Fibroblast of skin of left biceps (primary cell): Measurements from ENCODE around the gene HIC1.

Source experiments
- DNase-seq, 2 experiments: peaks; one replicate each; pipeline ENCODE4 v3.0.0-alpha.2; 2013; ENCODE audit warnings: low read depth in 2 of 2

Gene HIC1

DNA sequence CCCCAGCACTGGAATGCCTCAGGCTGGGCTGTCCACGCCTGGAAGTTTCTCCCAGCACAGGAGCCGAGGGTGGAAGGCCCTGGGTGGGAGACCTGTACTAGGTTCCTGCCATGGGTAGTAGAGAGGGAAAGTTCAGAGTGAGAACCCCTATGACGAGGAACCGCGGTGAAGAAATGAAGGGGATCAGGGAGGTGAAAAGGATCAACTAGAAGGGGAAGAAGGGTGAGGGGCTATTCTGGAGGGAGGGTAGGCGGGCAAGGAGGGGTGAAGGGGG is 5.4 kb downstream of the HIC1 start:
- DNase-seq, result no peak

DNA sequence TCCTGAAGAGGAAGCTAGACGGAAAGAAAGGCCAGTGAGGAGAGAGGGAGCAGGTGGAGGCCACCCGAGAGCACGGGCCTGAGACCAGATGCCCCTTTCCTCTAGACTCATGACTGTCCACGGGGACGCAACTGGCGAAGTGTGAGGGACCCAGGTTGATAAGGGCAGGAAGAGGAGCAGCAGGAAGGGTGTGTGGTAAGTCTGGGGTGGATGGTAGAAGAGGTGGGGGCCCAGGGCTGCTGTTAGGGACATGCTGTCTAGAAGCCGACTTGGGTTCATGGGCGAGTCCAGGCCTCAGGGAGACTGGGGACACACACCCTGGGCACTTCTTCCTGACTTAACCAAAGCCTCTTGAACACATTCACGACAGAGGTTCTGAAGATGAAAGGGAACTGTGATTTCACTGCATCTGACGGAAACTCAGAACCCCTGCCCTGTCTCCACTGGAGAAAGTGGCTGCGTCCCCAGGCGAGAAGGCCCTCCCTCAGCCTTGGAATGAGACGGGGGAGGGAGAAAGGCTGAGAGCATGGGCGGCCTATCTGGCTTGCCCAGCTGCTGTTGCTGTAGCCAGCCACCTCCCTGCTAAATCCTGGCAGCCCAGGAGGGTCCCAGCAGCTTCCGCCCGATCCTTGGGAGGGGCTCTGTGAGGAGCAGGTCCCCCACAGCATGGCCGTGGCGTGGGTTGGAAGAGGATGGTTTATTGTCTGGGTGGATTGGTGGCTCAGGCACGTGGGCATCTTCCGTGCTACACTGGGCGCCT is 6.0 kb downstream of the HIC1 start:
- DNase-seq, result no peak

DNA sequence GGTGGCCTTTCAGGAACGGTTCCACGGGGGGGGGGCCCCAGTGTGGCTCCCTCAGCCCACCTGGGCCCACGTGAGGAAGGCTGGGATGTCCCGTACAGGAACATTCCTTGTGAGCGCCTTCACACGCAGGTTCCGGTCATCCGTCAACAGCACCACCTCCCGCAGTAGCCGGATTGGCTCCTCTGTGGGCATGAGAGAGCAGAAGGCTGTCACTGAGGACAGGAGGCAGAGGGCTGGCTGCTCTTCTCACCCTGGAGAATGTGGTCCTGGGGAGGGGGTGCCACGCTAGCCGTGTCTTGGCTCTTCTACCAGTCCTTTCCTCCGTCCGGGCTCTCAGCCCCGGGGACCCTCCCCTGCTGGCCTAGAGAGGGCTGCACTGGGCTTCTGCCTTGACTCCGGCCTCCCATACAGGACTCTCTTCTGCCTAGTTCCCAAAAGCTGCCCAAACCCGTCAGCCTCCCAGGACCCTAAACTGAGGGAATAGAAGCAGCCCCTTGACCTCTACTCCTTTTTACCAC is 6.6 kb downstream of the HIC1 start:
- no peak for DNase-seq

DNA sequence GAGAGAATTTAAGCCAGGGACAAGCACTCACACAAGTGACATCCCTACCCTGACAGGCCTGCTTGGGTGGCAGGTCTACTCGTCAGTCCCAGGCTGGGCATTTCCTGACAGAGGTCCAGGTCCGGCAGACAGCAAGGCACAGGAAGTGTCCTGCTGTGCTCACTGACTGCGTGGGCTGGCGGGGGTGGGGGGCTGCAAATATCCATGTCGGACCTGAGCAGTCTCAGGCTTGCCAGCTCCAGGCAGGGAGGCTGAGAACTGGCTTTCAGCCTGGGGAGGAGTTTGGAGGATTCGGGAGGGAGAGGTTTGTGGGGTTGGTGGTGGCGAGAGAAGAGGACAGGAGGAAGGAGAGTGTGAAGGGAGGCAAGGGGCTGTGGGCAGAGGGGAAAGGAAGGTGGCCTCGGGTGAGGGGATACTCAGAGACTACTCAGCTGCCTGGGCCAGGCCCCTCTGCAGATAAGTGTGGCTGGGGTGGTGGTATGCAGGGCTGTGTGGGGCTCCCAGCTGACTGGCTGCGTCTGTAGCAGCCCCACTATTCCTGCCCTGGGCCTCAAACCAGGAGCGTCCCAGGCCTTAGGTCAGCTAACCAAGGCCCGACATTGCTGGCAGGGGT is 7.8 kb downstream of the HIC1 start:
- no peak for DNase-seq

- DNase-seq, result no peak
Measured at GRCh38 chr17:2063261-2064146, 8.6 kb downstream of the HIC1 start.

DNA sequence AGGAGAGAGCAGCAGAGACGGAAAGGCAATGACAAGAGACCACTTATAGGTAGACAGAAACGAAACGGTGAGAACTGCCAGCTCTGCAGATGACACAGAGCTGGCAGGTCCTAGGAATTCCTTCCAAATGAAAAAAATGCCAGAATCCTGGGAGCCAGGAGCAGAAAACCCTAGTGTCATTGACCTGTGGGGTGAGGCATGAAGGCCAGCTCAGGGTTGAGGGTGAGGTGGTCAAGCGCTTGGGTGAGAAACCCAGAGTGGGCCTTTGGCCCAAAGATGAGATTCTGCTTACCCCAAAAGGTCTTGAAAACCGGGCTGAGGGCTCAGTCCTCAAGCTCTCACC is 9.2 kb downstream of the HIC1 start:
- DNase-seq, result no peak

DNA sequence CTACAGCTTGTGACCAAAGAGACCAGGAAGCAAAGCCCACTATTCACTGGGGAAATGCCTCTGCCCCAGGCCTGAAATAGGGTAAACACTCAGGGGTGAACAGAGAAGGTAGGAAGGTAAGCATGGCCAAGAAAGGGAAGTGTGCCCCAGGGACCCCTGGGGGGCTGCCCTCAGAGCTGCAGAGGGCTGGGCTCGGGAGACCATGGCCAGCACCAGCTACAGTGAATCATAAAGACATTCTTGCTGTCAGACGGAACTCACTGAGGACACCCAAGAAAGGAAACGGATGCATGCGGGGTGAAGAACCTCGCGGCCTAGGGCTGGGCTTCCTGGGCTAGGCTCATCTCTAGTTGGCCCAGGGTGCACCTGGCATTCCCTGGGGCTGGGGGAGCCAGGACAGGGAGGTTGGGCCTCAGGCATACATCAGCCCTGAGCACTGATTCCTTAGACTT is 9.6 kb downstream of the HIC1 start:
- no peak for DNase-seq

- no peak for DNase-seq
Measured at GRCh38 chr17:2064980-2065785, 10.3 kb downstream of the HIC1 start.

DNA sequence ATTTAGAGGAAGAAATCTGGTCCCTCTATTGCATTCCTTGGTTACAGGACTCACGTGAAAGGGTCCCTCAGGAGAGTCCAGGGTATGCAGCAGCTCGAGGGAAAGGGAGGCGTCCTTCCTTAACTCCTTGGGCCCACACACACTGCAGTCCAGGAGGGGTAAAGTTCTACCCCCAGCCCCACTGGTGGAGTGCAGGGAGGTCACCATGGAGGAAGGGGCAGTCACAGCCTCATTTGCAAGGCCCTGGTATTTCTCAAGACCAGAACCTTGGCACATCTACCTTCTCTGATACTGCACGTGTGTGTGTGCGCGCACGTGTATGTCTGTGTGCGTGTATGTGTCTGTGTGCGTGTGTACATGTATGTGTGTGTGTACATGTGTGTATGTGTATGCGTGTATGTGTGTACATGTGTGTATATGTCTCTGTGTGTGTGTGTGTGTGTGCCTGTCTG is 11.1 kb downstream of the HIC1 start:
- no peak for DNase-seq

DNA sequence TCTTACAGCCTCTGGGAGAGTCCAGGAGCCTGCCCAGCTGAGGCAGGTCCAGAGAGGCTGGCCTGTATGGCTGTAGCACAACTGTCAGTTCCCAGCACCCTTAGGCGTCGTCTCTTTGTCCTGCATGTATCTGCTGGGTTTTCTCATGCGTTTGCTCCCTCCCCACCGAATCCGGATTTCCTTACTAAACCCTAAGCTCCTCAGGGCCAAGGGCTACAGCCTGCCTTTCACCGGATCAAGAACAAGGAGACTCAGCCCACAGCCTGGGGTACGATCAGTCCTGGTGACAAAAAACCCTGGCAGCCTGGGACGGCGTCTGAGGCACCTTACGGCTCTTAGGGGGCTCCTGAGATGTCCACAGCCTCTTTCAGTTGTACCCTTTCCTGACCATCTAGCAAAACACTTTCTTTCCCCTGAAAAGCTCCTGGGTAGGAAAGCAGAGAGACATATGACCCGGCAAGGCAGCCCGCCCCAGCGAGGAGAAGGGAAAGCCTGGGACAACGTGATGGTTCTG is 12.2 kb downstream of the HIC1 start:
- no peak for DNase-seq

DNA sequence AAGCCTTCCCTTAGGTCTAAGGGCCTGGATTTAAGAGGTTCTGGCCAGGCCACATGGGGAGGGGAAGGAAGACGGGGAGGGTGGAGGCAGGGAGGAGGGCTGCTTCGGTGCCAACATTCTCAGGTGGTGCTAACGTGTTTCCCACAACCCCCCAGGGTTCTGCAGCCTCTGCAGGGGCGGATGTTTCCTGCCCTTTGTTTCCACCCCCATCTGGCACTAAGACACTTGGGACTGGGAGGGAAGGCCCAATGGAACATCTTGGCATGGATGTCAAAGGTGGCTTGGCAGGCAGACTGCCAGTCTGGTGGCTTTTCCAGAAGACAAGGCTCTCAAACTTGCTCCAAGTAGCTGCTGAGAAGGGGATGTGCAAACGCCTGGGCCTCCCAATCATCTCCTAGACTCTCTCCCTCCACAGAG is 12.7 kb downstream of the HIC1 start:
- DNase-seq, result no peak

DNA sequence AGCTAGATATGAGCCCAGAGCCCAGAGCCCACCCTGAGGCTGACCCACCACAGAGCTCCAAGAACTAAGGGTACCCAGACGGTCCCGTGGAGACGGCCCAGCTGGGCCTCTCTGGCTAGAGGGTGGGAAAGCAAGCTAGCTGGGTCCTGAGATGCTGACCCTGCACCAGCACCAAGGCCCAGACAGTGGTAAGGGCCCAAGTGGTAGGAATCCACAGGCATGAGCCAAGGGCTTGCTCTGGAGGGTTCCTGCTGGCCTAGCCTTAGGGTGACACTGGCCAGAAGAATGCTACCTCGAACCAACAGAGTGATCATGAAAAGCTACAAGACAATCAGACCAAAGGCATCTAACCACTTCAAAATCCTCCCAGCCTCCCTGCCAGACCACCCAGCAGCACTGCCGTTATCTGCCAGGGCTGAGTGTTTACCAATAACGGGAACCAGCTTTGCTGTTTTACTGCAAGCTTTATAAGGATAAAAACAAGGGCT is 13.2 kb downstream of the HIC1 start:
- DNase-seq, result no peak

DNA sequence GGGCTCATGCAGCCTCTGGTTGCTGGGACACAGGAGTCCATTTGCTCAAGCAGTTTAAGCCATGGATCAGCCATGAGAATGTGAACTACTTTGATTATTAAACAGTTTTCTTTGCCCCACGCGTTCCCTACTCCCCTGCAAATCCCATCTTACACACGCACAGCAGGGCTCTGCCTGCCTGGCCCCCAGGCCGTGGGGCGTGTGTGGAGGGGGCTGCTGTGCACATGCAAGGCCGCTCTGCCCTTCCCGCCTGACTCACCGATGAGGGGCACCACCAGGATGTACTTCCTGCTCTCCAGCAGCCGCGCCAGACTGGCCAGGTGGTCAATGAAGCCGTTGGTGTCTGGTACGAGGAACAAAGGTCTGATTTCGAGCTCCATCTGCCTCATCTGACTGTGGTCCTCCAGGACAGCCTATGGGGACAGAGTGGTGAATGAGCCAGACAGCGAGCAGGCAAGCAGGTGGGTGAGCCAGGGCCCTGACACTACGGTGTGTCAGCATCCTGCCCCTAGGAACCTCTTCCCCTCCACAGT is 13.7 kb downstream of the HIC1 start:
- DNase-seq, result no peak

- no peak for DNase-seq
Measured at GRCh38 chr17:2070241-2071023, 15.5 kb downstream of the HIC1 start.

- DNase-seq, result no peak
Measured at GRCh38 chr17:2071024-2071385, 16.1 kb downstream of the HIC1 start.

GRCh38 chr17:2071455-2072281 is 16.8 kb downstream of the HIC1 start:
- no peak for DNase-seq

- DNase-seq, result no peak
Measured at GRCh38 chr17:2074919-2075318, 20.0 kb downstream of the HIC1 start.

DNA sequence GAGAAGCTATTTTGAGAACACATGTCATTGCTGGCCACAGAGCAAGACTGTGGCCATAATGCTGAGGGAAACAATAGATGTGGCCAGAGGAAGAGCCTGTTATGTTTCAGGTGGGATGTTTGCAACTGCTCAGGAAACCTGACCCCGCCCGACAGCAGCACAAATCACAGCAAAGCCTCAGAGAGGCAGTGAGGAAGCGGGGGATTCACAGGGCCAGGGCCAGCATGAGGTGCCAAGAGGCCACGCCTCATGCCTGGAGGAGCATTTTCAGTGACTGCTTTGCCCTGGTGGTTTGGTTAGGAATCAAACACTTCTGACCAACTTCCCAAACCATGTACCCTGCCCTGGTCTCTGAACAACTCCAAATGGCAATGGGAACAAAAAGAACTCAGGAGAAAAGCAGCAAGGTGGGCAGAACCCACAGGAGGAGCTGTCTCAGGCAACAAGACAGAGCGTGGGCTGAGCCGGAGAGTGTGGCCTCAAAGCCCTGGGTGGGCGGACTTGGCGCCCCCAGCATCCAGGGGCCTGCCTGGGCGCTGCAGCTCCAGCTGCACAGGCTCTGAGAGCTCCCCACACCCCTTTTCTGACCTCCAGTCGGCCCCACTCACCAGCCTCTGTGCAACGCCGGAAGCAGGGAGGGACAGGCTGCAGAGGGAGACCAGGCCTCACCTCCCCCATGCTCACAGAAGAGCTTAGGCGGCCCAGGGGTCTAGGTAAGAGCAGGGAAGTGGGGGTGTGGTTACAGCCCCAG is 20.6 kb downstream of the HIC1 start:
- DNase-seq, result no peak
